ENCODE measurements around the gene SND1.

- TF ChIP-seq, protein P1, sequence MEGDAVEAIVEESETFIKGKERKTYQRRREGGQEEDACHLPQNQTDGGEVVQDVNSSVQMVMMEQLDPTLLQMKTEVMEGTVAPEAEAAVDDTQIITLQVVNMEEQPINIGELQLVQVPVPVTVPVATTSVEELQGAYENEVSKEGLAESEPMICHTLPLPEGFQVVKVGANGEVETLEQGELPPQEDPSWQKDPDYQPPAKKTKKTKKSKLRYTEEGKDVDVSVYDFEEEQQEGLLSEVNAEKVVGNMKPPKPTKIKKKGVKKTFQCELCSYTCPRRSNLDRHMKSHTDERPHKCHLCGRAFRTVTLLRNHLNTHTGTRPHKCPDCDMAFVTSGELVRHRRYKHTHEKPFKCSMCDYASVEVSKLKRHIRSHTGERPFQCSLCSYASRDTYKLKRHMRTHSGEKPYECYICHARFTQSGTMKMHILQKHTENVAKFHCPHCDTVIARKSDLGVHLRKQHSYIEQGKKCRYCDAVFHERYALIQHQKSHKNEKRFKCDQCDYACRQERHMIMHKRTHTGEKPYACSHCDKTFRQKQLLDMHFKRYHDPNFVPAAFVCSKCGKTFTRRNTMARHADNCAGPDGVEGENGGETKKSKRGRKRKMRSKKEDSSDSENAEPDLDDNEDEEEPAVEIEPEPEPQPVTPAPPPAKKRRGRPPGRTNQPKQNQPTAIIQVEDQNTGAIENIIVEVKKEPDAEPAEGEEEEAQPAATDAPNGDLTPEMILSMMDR (IDR thresholded peaks at IDR 0.05) = no peak
- TF ChIP-seq EP300 (IDR thresholded peaks at IDR 0.05; ENCODE audit: low read depth) (no peak), POLR2AphosphoS5 (IDR thresholded peaks at IDR 0.05) (no peak)
Measured at GRCh38 chr7:127872122-127872521, 220.1 kb downstream of the SND1 start.

Measured in transverse colon (tissue), 4 donors.